CD4-positive, alpha-beta T cell treated with Interleukin-21 for 1 hour (primary cell): ENCODE results near the gene PRIM2.
"Not testable (repeated sequence)": the region's sequence is repeated elsewhere in the genome, so short reads cannot be mapped to it uniquely, and the experiment has no call there.

Experiments
- DNase-seq: peaks from one replicate; pipeline ENCODE4 v3.0.0-alpha.2; 2020

Gene PRIM2

DNA sequence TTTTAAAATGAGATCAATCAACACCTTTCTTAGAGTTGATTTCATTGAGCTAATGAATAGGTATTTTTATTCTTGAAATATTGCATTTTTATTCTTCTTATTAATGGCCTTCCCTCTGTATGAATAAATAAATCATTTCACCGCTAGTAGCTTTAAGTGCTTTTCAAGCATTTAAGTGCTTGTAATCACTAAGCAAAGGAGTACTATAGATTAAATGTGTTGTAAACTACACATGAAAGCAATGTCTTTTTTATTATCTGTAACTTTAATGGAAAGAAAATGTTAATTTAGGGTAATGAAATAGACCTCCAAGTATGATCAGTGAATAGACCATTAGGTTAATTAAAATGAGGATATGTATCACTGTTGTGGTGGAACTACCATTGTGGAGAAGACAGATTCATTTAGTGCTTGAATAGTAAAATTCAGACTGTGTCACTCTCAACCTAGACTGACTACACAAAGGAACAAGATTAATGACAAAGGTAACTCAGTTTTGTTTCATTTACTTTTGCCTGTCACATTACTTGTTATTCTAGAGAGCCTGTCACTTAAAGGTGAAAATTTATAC is 132.2 kb downstream of the PRIM2 start:
- not testable (repeated sequence) for DNase-seq

DNA sequence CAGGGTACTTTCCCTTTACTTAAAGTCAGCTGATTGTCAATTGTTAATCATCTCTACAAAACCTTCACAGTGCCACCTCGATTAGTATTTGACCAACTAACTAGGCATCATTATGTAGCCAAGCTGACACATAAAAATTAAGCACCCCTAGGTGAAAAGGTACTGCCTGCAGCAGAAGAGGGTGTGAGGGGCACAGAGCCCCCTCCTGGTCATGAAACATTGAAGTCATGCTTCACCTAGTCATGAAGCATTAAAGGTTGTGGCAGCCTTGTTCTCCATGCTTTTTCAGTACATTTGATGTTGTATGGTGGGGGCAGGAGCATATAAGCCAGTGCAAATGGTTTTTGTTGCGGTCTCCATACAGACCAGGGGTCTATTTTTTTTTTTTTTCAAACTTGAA is 142.4 kb downstream of the PRIM2 start:
- peak; percentile 0 for DNase-seq

DNA sequence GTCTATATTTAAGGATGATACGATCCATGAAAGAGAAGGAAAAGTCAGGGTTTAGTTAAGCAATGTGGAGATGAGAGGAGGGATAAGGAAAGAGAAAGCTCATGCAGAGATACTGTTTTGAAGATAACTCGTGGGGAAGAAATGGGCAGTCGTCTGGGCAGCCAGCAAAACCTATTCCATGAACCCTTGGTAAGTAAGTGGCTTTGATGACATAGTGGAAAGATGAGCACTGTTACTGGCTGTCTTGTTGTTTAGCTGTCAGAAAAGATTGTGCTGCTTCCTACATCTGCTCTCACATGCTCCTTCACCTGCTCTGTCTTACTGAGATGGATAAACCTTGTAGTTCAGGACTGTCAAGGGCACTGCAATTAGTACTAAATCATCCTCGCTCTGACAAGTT is 143.6 kb downstream of the PRIM2 start:
- not testable (repeated sequence) for DNase-seq

DNA sequence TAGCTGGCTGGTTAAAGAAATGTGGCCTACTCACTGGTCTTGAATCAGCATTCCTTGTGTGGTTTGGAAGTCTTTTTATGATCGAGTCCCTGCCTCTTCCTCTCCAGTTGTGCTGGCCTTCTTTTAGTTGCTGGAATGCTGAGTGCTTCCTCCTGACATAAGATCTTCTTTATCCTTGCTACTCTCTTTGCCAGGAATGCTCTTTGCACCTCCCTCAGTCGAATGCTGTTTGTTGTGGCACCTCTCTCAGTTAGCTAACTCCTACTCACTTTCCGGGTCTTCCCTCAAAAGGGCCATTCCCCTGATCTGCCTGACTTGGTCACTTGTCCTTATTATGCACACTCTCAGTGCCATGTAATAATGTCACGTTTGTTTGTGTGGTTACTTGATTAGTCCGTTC is 146.4 kb downstream of the PRIM2 start:
- not testable (repeated sequence) for DNase-seq

DNA sequence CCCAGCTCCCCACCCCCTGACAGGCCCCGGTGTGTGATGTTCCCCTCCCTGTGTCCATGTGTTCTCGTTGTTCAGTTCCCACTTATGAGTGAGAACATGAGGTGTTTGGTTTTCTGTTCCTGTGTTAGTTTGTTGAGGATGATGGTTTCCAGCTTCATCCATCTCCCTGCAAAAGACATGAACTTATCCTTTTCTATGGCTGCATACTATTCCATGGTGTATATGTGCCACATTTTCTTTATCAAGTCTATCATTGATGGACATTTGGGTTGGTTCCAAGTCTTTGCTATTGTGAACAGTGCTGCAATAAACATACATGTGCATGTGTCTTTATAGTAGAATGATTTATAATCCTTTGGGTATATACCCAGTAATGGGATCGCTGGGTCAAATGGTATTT is 148.5 kb downstream of the PRIM2 start:
- DNase-seq = not testable (repeated sequence)

DNA sequence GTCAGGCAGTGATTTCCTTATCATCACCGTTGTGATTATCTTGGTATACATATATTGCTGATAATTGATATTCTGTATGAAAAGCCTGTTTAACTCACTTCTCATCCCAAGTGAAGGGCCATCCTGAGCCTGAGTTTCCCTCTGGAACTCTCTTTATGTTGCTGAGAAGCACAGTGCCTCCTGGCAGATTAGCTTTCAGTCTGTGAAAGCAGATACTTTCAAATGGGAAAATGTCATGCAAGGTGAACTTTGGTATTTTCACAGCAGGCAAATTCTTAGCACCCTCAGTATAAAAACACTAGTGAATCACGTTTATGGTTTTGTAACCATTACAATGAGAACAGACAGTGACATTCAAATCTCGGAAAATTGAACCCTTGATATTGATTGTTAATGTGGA is 151.6 kb downstream of the PRIM2 start:
- no peak for DNase-seq

DNA sequence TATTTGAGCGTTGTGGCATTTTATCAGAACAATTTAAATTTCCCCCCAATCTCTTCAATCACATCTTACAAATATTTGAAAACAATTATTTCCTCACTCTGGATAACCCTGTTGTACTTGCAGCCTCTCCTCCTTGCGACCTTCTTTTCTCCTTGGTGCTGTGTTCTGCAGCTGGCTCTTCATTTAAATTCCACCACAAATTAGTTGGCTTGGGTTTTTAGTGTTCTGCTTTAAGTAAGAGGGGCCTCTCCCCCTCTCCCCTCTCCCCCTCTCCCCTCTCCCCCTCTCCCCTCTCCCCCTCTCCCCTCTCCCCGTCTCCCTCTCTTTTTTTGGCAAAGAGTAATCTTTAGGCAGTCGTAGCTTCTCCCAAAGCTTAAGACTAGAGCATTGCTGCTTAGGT is 152.7 kb downstream of the PRIM2 start:
- DNase-seq = not testable (repeated sequence)

DNA sequence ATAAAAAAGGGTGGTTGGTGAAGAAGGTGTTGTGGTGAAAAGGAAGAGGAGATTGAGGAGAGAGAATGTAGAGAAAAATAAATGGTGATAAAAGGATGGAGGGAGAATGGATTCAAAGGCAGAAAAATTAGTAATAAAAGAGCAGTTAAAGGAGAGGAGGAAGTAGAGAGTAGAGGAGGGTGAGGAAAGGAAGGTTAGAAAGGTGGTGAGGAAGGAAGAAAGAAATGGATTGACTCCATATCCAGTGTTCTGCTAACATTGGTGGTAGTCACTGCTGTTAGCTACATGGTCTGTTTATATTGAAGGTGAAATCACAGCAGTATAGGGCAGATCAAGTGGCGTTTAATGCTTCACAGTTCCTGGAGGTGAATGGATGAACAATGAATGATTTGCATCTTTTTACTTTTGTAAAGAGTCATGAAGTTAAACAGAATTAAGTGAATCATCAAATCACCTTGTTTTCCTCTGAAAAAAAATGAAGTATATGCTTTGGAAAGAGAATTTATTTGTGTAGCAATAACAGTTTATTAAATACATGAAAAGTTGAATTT is 154.0 kb downstream of the PRIM2 start:
- DNase-seq = not testable (repeated sequence)

DNA sequence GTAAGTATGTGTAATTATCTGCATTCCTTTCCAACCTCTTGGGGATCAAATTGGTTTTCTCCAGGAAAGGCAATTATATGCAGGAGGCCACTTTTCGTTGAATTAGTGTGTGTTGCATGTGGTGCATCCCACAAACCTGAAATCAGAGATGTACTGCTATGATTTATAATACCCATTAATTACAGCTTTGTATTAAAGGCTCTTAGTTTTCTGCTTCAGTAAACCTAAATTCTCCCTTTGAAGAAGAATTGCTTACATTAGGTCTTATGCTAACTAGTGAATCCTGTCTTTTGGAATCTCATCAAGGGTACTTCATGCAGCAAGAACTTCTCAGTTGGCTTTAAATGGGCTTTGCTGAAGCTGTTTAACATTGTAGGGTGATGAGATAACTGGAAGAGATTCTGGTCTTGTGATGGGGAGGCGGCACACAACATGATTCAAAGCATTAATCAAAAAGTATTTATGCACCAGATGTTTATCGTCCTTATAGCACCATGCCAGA is 155.5 kb downstream of the PRIM2 start:
- not testable (repeated sequence) for DNase-seq

DNA sequence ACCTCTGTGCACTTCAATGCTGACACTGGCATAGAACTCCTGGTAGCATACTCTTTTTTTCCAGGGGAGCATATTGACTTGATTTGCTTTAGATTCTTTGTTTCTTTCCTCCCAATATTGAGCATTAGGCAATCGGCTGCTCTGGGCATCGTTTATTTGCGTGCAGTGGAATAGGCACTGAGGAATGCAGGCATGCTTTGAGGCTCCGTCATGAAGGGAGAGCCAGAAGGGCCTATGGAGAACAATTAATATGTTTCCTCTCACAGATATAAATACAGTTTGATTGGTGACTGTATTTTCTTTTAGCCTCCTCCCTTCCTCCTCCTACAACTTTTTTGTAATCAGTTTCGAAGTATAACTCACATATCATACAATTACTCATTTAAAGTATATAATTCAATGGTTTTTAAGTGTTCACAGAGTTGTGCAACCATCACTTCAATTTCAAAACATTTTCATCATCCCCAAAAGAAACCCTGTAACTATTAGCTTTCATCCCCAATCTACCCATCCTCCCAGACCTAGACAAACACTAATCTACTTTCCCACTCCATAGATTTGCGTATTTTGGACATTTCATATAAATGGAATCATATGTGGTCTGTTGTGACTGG is 157.5 kb downstream of the PRIM2 start:
- not testable (repeated sequence) for DNase-seq

DNA sequence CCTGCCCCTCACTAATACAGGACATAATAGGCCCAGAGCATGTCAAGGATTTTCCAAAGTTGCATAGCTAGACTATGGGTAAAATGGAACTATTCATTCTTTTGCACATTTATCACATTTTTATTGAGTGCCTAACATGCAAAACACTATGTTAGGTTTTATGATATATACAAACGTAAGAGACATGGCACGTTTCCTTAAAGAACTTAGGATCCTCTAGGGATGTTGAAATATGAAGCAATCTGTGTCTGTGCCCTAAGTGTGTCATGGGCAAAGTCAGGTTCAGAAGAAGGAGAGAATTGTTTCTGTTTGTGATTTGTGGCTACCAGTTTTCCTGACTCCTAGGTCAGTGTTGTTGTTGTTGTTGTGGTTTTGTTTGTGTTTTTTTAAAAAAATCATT is 158.2 kb downstream of the PRIM2 start:
- DNase-seq = not testable (repeated sequence)

DNA sequence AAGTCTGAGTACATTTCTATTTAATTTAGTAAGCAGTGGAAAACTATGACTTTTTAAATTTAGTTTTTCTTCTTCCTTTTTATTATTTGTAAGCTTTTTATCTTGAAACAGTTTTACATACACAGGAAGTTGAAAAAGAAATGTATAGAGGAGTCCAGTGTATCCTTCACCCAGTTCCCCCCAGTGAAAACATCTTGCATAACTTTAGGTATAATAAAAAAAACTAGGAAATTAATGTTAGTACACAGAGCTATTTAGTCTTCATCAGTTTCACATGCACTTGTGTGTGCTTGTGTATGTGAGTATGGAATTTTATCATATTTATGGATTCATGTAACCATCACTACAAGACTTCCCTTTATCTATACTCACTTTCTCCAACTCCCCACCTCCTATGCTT is 162.8 kb downstream of the PRIM2 start:
- not testable (repeated sequence) for DNase-seq

DNA sequence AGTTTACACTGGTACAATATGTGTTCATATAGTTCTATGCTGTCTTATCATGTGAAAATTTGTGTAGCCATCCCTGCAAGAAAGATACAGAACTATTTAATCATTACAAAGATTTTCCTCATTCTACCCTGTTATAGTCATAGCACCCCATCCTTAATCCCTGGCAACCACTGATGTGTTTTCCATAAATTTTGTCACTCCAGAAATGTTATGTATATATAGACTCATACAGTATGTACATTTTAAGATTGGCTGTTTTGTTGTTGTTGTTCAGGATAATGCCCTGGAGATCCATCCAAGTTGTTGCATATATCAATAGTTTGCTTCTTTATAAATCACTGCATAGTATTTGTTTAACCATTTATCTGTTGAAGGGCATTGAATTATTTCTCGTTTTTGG is 163.7 kb downstream of the PRIM2 start:
- DNase-seq = not testable (repeated sequence)

DNA sequence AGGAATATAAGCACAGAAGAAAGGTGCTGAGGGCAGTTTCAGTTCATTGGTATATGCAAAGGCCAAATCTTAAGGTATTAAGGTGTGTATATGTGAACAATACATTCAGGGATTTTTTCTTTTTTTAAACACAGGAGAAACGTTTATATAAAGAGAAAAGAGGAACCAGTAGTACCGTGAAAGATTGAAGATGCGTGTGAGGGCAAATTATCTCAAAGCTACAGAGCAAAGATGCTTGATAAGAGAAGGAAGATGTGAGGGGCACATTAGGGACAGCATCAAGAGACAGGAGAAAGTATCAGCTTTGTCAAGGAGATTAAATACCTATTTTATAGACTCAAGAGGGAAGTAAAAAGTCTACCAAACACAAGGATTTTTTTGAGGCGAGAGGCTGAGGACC is 165.0 kb downstream of the PRIM2 start:
- DNase-seq = not testable (repeated sequence)

DNA sequence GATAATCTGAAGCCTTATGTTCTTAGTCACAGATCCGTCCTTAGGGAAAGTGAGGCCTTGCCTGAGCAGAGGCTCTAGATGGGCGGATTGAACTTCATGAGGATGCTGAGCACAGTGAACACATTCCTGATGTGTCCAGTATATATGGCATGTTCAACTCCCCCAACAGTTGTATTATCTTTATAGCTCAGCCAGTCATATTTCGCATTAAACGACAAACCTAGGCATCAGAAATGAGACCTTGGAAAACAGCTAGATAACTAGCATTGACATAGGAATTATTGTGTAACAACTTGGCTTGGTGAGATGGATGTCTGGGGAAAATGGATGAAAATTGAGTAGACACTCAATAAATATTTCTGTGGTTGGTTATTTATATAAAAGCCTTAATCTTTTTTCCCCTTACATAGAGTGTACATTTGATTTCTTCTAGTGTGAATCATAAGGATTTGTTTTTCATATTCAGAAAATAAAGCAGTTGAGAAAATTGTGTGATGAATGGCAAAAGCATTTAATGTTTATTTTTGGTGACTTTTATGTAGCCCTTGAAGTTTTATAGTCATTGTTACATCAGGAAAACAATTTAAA is 169.2 kb downstream of the PRIM2 start:
- not testable (repeated sequence) for DNase-seq

DNA sequence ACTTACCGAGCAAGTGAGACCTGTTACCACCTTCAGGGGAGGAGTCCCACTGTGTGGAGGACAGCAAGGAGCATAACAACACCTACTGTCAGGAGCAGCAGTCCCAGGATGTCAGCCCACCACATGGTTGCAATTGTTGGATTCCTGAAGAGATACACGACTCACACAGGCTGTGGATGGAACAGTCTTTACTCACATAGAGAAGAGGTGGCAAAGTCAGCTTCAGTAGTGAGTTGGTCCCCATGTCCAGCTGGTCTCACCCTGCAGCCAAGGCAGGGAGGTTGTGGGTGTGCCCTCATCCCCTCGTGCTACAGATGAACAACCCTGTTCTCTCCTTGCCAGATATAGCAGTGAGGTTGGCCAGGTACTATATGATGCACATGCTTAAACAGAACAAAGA is 171.1 kb downstream of the PRIM2 start:
- not testable (repeated sequence) for DNase-seq

DNA sequence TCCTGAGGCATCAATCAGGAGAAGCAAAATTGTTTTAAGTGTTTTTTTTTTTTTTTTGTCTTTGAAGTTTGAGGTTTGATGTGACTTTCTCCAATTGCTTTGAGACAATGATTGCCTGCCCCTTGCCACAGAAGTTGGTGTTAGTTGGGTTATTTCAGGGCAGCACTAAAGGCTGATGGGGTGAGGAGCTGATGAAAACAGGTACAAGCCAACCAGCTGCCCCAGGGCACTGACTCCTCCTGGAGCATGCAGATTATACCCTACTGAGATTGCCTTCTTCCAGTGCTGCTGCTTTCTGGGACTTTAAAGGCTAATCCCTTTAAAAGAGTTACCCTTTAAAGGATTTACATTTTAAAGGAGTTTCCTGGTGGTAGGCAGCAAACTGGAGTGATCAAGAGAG is 172.5 kb downstream of the PRIM2 start:
- DNase-seq = not testable (repeated sequence)

DNA sequence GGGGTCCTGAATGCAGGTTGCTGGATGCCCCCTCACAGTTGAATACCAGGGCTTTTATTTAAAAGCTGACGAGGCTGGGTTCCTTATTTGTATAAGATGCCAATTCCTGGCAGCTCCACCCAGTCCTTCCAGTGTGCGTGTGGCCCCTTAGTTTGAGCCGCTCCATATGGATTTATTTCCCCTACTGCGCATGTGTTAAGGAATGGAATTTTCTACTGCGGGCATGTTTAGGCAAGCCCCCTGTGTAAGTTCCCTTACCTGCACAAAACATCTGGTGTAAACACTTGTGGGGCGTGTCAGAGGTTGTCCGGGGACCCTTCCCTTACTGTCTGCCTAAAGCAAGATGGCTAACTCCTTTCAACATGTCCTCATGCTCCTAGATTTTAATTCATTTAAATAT is 174.4 kb downstream of the PRIM2 start:
- DNase-seq = not testable (repeated sequence)

DNA sequence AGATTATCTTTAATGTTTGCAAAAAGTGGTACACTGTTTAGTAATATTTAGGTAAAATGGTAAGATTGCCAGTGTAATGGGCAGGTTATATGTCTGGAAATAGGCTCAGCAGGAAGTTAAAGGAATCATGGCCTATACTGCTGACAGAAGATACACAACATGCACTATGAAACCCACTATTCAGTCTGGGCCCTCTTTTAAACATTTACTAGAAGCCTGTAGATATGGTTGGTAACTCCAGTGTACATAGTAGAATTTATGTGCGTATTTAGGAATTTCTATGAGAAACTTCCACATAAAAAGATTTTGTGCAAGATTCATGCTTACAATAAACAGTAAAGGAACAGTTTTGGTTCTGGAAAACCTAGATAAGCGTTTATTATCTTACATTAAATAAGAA is 178.8 kb downstream of the PRIM2 start:
- DNase-seq = not testable (repeated sequence)

DNA sequence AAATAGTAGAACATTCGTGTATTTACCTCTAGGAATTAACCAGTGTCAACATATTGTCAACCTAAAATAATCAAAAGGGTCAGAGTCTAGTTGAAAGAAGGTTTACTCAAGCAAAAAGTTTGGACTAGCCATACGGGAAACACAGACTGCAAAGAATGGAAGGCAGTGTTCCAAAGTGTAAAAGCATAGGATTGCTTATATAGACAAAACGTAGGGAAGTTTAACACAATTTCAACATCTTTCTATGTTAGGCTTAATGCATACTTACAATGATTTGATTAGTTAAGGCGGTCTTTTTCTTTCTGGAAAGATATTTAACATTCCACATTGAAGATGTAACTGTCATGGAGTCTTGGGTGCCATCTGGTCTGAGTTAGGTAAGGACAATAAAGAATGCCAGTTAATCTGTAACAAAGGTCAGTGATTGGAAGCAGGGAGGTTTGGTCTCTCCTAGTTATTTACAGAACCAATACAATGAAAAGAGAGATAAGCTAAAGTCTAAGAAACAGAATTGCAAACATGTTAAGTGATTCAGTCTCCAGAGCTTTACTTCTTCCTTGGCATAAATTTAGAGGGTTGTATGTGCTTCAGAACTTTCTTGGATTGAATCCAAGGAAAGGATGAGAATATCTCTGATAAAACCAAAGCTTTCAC is 183.1 kb downstream of the PRIM2 start:
- DNase-seq = not testable (repeated sequence)

DNA sequence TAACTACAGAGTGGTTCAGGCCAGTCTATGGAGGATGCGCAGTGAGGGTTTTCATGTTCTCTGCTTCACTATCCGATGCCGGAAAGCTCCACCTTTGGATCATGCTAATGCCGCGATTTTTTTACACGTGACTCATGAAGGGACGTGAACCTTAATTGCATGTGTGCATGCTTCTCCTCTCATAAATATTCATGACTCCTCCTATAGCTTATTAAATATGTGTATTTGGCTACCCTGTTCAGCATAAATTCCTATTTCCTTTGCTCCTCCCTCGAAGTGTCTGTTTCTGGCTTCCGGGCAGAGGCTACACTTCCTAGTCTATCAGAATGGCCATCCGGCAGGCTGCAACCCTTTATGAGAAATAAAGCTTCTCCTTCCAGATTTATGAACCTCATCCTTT is 185.0 kb downstream of the PRIM2 start:
- DNase-seq = not testable (repeated sequence)

DNA sequence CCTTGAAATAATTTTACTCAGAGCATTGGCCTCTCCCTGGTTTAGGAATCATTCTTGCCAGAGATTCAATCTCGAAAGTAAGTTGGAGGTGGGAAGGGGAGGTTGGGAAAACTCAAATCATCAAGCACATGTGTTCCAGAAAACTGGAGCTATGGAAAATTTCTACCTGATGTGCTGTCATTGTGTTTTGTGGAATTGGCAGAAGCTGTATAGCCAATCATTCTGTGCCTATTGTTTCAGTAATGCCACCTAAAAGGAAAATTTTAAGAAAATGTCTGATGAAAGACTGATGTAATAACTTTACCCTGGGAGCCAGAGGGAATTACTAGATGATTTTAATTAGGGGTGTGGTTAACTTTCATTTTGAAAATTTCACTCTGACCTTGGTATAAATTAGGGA is 187.8 kb downstream of the PRIM2 start:
- not testable (repeated sequence) for DNase-seq

DNA sequence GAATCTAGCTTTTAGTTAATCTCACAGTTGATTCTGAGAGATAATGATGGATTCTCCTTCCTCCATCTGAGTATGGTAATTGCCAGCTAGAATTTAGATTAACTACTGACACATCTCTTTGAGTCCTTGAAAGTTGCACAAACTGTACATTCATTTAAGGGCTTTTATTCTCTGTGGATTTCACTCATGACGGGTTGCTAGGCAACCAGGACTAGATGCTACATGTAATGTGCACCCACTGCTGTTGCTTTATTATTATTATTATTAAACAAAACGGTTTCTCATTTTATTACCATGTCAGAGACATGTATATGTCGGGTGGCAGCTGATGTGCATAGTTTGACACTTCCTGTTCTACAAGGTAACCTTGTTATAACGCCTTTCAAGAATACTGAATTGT is 193.0 kb downstream of the PRIM2 start:
- not testable (repeated sequence) for DNase-seq
